OCI-LY3 (cell line): ENCODE results near the gene PDLIM1.

ENCODE experiments used
- CTCF ChIP-seq: fragments of 200-600, 300-600 bp; sonication (generic); IDR thresholded peaks from 2 replicates; pipeline ENCODE4 v1.5.1; 2014; ENCODE audit warnings: antibody characterized with exemption, low read length, low read depth
- EZH2phosphoT487 ChIP-seq: fragments of 200-600 bp; shearing (Covaris generic); IDR thresholded peaks from 2 replicates; pipeline ENCODE4 v1.6.1; 2018; ENCODE audit warnings: antibody characterized with exemption, mixed run types, low read depth

- TF ChIP-seq CTCF (no peak), EZH2phosphoT487 (no peak)
These were observed 11.6 kb downstream of the PDLIM1 start for GRCh38 chr10:95279042-95279820.
